Vagina (tissue), 2 donors: ENCODE results near the gene P2RY2. TPM values are rescaled to one million over a fixed set of nuclear protein-coding genes. Genes with fewer than 3 reads are reported as not detected.

ENCODE experiments used
- DNase-seq, 2 donors: peaks; one replicate each; pipeline ENCODE4 v3.0.0-alpha.2; 2017; ENCODE audit errors: extremely low spot score in 2 of 2
- H3K27ac ChIP-seq: fragments of 200-600 bp; sonication (generic); one replicate; pipeline ENCODE4 v1.5.1; 2019
- H3K27me3 ChIP-seq: fragments of 200-600 bp; sonication (generic); one replicate; pipeline ENCODE4 v1.5.1; 2019
- H3K36me3 ChIP-seq, 2 donors: fragments of 200-600 bp; sonication (generic); one replicate each; pipeline ENCODE4 v1.5.1; 2017 to 2019
- H3K4me1 ChIP-seq: fragments of 200-600 bp; sonication (generic); one replicate; pipeline ENCODE4 v1.5.1; 2019
- H3K4me3 ChIP-seq, 2 donors: fragments of 200-600 bp; sonication (generic); 1 replicate in 1 of 2; 2 replicates in 1 of 2; pipeline ENCODE4 v1.5.1; 2016 to 2019
- H3K9me3 ChIP-seq: fragments of 200-600 bp; sonication (generic); one replicate; pipeline ENCODE4 v1.5.1; 2019
- POLR2A ChIP-seq, 2 donors: fragments of 450-650 bp; IDR thresholded peaks; one replicate each; pipeline ENCODE4 v1.6.1; 2017; ENCODE audit warnings: antibody characterized with exemption in 2 of 2, mild to moderate bottlenecking in 2 of 2, moderate library complexity in 2 of 2
- POLR2AphosphoS5 ChIP-seq, 2 donors: sonication (generic); formaldehyde crosslinking; IDR thresholded peaks; one replicate each; pipeline ENCODE4 v1.9.0; 2017; ENCODE audit warnings: antibody characterized with exemption in 2 of 2, mild to moderate bottlenecking in 2 of 2, low read depth in 1 of 2; ENCODE audit not compliant: insufficient read depth in 1 of 2
- intact Hi-C: fragments of 100-400 bp; cut with DNase I; formaldehyde crosslinking; loops from one replicate; pipeline ENCODE4 v1.15.1; 2023
- total RNA-seq: library from RNA; depleted of rRNA; stranded (reverse); fragments of >200 nt; gene quantifications from one replicate; pipeline ENCODE4 v1.2.3, GENCODE V29; 2016
- TF ChIP-seq, protein P1 (sequence below), 3 experiments: fragments of 450-650 bp in 2 of 3; fragments of 200-600 bp in 1 of 3; sonication (generic) in 1 of 3; IDR thresholded peaks; one replicate each; pipeline ENCODE4 v1.5.1; 2017 to 2019; ENCODE audit warnings: antibody characterized with exemption in 3 of 3, mild to moderate bottlenecking in 2 of 3, moderate library complexity in 2 of 3

The P2RY2 gene
- total RNA-seq, 1 donor from 2014 or later: 27.3 TPM

GRCh38 chr11:73285721-73286120 is 67.6 kb downstream of the P2RY2 start:
- intact Hi-C loops: loop anchor here (5.0 to 10.0 kb wide), 2 partner anchors 101 to 692 kb away; no protein-coding TSS in a partner anchor
- no peak for TF ChIP-seq POLR2A (IDR thresholded peaks at IDR 0.05)
- no peak for TF ChIP-seq POLR2AphosphoS5 (IDR thresholded peaks at IDR 0.05; ENCODE audit: insufficient read depth in 1 of 2, low read depth in 1 of 2)
- TF ChIP-seq, protein P1, sequence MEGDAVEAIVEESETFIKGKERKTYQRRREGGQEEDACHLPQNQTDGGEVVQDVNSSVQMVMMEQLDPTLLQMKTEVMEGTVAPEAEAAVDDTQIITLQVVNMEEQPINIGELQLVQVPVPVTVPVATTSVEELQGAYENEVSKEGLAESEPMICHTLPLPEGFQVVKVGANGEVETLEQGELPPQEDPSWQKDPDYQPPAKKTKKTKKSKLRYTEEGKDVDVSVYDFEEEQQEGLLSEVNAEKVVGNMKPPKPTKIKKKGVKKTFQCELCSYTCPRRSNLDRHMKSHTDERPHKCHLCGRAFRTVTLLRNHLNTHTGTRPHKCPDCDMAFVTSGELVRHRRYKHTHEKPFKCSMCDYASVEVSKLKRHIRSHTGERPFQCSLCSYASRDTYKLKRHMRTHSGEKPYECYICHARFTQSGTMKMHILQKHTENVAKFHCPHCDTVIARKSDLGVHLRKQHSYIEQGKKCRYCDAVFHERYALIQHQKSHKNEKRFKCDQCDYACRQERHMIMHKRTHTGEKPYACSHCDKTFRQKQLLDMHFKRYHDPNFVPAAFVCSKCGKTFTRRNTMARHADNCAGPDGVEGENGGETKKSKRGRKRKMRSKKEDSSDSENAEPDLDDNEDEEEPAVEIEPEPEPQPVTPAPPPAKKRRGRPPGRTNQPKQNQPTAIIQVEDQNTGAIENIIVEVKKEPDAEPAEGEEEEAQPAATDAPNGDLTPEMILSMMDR (IDR thresholded peaks at IDR 0.05): no peak
- DNase-seq: no peak
- Histone ChIP-seq H3K27me3 (no peaks in the 10 kb centered on the region), H3K36me3 (no peaks in the 10 kb centered on the region), H3K4me3 (no peak overlapping the region), H3K4me1 (peaks cover 12% of the 10 kb centered on the region), H3K9me3 (no peaks in the 10 kb centered on the region), H3K27ac (no peak overlapping the region)

Other genes with a start within 250 kb of the P2RY2 start
- 15.7 TPM for gene FCHSD2, start 76.0 kb upstream of the P2RY2 start, total RNA-seq
- 2.0 TPM for gene P2RY6, start 54.1 kb downstream of the P2RY2 start, total RNA-seq
- gene ARHGEF17, start 90.0 kb downstream of the P2RY2 start, total RNA-seq: 32.9 TPM
- gene RELT, start 158.1 kb downstream of the P2RY2 start, total RNA-seq: 6.1 TPM